Pancreas (tissue), 10 donors: Measurements from ENCODE around the gene LGALS16. TPM values are rescaled to one million over a fixed set of nuclear protein-coding genes. Genes with fewer than 3 reads are reported as not detected.
A peak's percentile ranks its signal among the peaks of the same experiment; 100 is the strongest.
"Not testable (repeated sequence)": the region's sequence is repeated elsewhere in the genome, so short reads cannot be mapped to it uniquely, and the experiment has no call there.

ENCODE experiments used
- ATAC-seq, 4 donors: fragments of 200-7000 bp; cut with Tn5 transposase; one replicate each; pipeline versions ENCODE4 v1.8.0 to v1.9.1; 2020; ENCODE audit warnings: mild to moderate bottlenecking in 4 of 4, moderate library complexity in 4 of 4
- DNase-seq, 6 donors: peaks; one replicate each; pipeline ENCODE4 v3.0.0-alpha.2; 2020
- FAIRE-seq: peaks from 2 replicates; lab custom pipeline; 2012; peaks lifted over from hg19 to GRCh38; lab: Jason Lieb, UNC
- H3K27ac ChIP-seq, 4 donors: fragments of 200-600 bp; sonication (generic); 1 replicate in 3 of 4; 2 replicates in 1 of 4; pipeline versions ENCODE4 v1.5.0 to v1.8.0; 2020
- H3K27me3 ChIP-seq, 4 donors: fragments of 200-600 bp; one replicate each; pipeline ENCODE4 v1.8.0; 2021
- H3K36me3 ChIP-seq, 3 donors: fragments of 200-600 bp; sonication (generic) in 1 of 3; one replicate each; pipeline versions ENCODE4 v1.5.0 to v1.8.0; 2020 to 2021
- H3K4me1 ChIP-seq, 3 donors: fragments of 200-600 bp; one replicate each; pipeline ENCODE4 v1.8.0; 2021
- H3K4me3 ChIP-seq, 4 donors: fragments of 200-600 bp; sonication (generic) in 2 of 4; one replicate each; pipeline versions ENCODE4 v1.5.0 to v1.8.0; 2020 to 2021
- H3K9me3 ChIP-seq, 4 donors: fragments of 200-600 bp; one replicate each; pipeline ENCODE4 v1.8.0; 2021
- WGBS, 2 donors: extraction: QIAGEN DNeasy Blood & Tissue Kit; methylation state at CpG; one replicate each; pipeline ENCODE4 v1.1.7; 2013; 5-methylcytosine and 5-hydroxymethylcytosine counted together
- intact Hi-C, 3 donors: fragments of 100-400 bp; cut with DNase I; formaldehyde crosslinking; loops; one replicate each; pipeline versions ENCODE4 v1.11.1 to v1.14.2; 2022
- polyA plus RNA-seq, 2 donors: library from polyadenylated mRNA; stranded (reverse); fragments of 200-250 nt; gene quantifications; one replicate each; pipeline ENCODE4 v1.2.3, GENCODE V29; 2013
- total RNA-seq, 6 donors: library from RNA; stranded (reverse); fragmentation: NEBNext Ultra II Directional in 4 of 6; extraction: Animal tissue kit (Norgen Biotek cat#: 25700) in 4 of 6; gene quantifications; one replicate each; pipeline versions ENCODE4 v1.2.1 to v1.2.4, GENCODE V29; 2021 to 2023
- TF ChIP-seq, protein P1 (sequence below), 4 donors: fragments of 200-600 bp; sonication (generic) in 3 of 4; IDR thresholded peaks; one replicate each; pipeline versions ENCODE4 v1.5.0 to v1.8.0; 2021; ENCODE audit warnings: antibody characterized with exemption in 4 of 4
- donor health status: healthy with polysubstance abuse.
- donor health status: DM: no; HTN: no; CAD: no; lungs with moderate emphysema.
- donor health status: DM: no; HTN: no; CAD: no.
- donor health status: control.
- donor health status: control.
- donor health status: Bipolar disorder and iron deficiency.
- donor health status: DM: yes; HTN: yes; CAD: no.
- donor health status: DM: no; HTN: no; CAD: no.
- donor health status: DM: no; HTN: no; CAD: no.
- donor health status: DM: yes; HTN: yes; CAD: no.

LGALS16 gene
- total and polyA plus RNA-seq, 8 donors: not detected

DNA sequence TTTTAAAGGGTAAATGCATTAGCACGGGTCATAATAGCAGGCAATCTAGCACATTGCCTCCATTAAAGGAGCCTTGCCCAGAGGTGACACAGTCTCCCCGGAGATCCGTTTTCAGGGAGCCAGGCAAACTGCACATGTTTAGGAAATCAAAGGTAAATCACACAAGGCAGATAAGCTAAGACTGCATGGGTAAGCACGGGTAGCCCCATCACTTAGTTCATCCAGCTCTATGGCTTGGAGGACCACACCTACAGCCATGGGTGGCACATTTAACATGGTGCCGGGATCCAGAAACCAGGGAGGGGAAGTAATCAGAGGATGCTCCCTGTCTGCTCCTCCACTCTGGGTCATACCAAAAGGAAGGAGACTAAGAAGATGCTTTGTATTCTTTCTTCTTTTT is 16.8 kb downstream of the LGALS16 start:
- FAIRE-seq (no peak), DNase-seq (no peak), ATAC-seq (no peak)
- intact Hi-C loops: loop anchor here in 2 of 3 donors (5.0 kb wide), 2 partner anchors 115 to 125 kb away; no protein-coding TSS in a partner anchor
- WGBS, 2 donors: 56 to 66% methylated on average over 5 of the region's 5 CpGs
- Histone ChIP-seq H3K36me3 (no peaks in the 10 kb centered on the region), H3K4me1 (no peaks in the 10 kb centered on the region), H3K27me3 (no peaks in the 10 kb centered on the region), H3K9me3 (no peaks in the 10 kb centered on the region), H3K4me3 (no peak overlapping the region), H3K27ac (no peak overlapping the region)
- TF ChIP-seq, protein P1, sequence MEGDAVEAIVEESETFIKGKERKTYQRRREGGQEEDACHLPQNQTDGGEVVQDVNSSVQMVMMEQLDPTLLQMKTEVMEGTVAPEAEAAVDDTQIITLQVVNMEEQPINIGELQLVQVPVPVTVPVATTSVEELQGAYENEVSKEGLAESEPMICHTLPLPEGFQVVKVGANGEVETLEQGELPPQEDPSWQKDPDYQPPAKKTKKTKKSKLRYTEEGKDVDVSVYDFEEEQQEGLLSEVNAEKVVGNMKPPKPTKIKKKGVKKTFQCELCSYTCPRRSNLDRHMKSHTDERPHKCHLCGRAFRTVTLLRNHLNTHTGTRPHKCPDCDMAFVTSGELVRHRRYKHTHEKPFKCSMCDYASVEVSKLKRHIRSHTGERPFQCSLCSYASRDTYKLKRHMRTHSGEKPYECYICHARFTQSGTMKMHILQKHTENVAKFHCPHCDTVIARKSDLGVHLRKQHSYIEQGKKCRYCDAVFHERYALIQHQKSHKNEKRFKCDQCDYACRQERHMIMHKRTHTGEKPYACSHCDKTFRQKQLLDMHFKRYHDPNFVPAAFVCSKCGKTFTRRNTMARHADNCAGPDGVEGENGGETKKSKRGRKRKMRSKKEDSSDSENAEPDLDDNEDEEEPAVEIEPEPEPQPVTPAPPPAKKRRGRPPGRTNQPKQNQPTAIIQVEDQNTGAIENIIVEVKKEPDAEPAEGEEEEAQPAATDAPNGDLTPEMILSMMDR (IDR thresholded peaks at IDR 0.05): no peak

DNA sequence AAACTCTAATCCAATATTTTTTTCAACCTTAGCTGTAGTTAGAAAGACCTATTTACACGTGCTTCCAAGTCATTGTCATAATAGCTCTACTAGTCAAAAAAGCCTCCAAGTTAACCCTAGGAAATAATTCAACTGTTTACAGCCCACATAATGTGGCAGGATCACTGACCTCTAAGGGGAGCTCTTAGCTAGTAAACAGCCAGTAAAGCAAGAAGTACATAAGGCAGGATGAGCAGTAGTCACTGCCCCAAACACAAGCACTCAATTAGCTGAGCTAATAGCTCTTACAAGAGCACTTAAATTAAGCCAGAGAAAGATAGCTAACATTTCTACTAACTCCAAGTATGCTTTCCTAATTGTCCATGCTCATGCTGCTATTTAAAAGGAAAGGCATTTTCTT is 18.1 kb downstream of the LGALS16 start:
- H3K27ac ChIP-seq, H3K27me3 ChIP-seq, H3K9me3 ChIP-seq, FAIRE-seq, DNase-seq, H3K4me3 ChIP-seq, ATAC-seq, H3K4me1 ChIP-seq, H3K36me3 ChIP-seq: not testable (repeated sequence)
- intact Hi-C loops: loop anchor here in 2 of 3 donors (5.0 kb wide), 2 partner anchors 117 to 127 kb away; no protein-coding TSS in a partner anchor
- 8 to 11% methylated on average over 1 of the region's 1 CpG for WGBS, 2 donors

DNA sequence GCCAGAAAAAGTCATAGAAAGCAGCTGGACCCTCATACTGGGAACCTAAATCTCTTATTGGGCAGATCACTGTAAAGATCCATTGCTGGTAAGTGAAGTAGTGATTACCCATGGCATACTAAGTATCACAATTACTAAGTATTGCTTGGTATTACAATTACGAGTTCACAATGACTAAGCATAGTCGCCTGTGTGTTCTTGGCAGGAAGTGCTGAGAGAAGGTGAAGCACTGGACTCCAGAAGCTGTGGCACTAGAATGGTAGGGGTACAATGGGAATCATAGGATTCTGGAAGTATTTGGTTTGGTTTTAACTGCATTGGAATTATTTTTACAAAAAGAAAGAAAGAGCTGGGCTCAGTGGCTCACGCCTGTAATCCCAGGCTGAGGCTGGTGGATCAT is 20.3 kb downstream of the LGALS16 start:
- H3K4me3 ChIP-seq: no peak overlapping the region
- TF ChIP-seq, protein P1 (IDR thresholded peaks at IDR 0.05): no peak
- H3K9me3 ChIP-seq: no peaks in the 10 kb centered on the region
- DNase-seq (no peak), ATAC-seq (no peak), FAIRE-seq (no peak)
- peaks cover 0 to 3% (median 0%) of the 10 kb centered on the region in 3 donors for H3K4me1 ChIP-seq
- 64 to 75% methylated on average over 3 of the region's 3 CpGs for WGBS, 2 donors
- H3K36me3 ChIP-seq: no peaks in the 10 kb centered on the region
- intact Hi-C loops: no loop called here
- no peak overlapping the region for H3K27ac ChIP-seq
- no peaks in the 10 kb centered on the region for H3K27me3 ChIP-seq

DNA sequence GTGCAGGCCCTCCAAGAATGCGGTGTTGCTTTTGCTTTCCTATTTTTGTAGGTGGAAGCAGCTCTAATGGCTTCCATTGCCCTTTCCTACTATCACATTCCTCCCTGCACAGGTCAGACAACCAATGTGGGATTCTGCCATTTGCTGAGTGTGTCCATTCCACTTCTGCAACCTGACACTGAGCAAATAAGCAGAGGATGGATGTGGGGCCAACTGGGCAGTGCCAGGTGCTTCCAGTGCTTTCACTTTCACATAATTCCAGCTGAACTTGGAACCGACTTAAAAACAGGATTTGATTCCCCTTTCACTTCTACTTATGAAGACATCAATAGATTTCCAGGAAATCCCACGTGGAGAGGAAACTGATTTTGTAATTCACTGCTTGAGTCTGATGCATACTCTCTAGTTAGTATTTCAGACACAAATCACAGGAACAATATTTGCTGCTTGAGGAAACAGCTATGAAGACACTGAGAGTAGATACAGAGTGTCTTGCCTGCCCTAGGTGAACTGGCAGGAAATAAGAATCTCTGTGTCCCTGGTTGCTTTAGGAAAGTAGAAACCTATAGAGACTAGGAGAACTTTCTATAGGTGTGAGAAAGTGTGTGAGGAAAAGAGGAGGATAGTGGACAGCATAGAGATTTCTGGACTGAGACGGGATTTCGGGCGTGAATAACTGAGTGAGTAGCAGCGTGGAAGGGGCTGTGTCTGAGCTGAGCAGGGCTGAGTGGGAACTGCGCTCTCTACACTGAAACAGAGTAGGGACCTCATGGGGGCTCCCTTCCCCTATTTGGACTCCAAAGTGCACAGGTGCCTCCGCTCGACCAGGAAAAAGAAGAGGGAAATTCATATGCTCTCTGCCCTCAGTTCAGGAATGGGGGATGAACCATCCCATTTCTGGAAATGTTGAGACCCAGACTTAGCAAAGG is 22.5 kb downstream of the LGALS16 start:
- TF ChIP-seq, protein P1 (IDR thresholded peaks at IDR 0.05): no peak
- H3K27me3 ChIP-seq: no peaks in the 10 kb centered on the region
- peak; percentile 98 to 100 (median 99) for ATAC-seq
- no peaks in the 10 kb centered on the region for H3K9me3 ChIP-seq
- H3K36me3 ChIP-seq: no peaks in the 10 kb centered on the region
- FAIRE-seq: no peak
- intact Hi-C loops: no loop called here
- H3K27ac ChIP-seq: peak overlapping the region in 3 of 4 donors; percentile 6 to 87 (median 86)
- 53 to 54% methylated on average over 10 of the region's 10 CpGs for WGBS, 2 donors
- peaks cover 0 to 3% (median 0%) of the 10 kb centered on the region in 3 donors for H3K4me1 ChIP-seq
- H3K4me3 ChIP-seq: peak overlapping the region in 2 of 4 donors; percentile 30
- DNase-seq: peak in 5 of 6 donors; percentile 52 to 77 (median 76)

DNA sequence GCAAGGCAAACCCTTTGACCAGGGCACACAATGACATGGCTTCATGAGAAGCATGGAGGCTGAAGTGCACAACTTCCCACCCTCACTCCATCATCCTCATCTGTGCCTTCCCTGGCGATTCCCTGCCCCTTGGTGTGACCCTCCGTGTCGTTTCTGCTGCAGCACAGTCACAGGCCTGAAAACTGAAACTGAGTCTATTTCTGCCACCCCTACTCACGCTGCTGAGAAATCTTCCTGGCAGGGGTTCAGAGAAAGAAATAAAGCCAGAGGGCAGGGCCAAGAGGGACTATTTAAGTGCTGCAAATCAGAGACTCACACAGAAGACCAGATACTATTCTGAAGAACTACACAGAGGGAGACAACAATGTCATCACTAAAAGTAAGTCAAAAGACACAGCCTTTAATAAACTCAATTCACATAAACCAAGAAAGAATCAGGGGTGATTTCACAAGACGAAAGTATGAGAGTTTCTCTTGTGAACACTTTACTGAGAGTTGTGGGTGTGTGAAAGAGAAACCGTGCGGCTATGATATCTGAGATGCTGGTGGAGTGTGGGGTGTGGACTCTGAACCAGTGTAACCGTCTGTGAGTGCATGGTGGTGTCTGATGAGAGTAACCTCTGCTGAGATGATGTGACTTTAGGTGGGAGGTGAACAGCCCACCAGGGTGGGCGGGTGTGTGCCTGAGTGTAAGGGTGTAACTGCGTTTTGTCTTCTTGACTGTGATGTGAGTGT is 23.5 kb downstream of the LGALS16 start:
- Histone ChIP-seq H3K9me3 (no peaks in the 10 kb centered on the region), H3K36me3 (no peaks in the 10 kb centered on the region), H3K4me1 (peaks cover 0 to 3% (median 0%) of the 10 kb centered on the region in 3 donors), H3K27me3 (no peaks in the 10 kb centered on the region), H3K4me3 (no peak overlapping the region), H3K27ac (peak overlapping the region in 1 of 4 donors; percentile 86)
- 66 to 68% methylated on average over 10 of the region's 10 CpGs for WGBS, 2 donors
- no peak for FAIRE-seq
- TF ChIP-seq, protein P1 (IDR thresholded peaks at IDR 0.05): no peak
- DNase-seq: no peak
- intact Hi-C loops: no loop called here
- no peak for ATAC-seq
